Right ventricle myocardium superior (tissue), 1 donor: ENCODE data around the gene RCAN2. TPM values are rescaled to one million over a fixed set of nuclear protein-coding genes. Genes with fewer than 3 reads are reported as not detected.
A peak's percentile ranks its signal among the peaks of the same experiment; 100 is the strongest.

Source experiments
- ATAC-seq: fragments of 200-7000 bp; cut with Tn5 transposase; one replicate; pipeline ENCODE4 v1.9.1; 2020; ENCODE audit warnings: mild to moderate bottlenecking; ENCODE audit not compliant: poor library complexity
- DNase-seq: peaks from one replicate; pipeline ENCODE4 v3.0.0-alpha.2; 2020
- intact Hi-C: fragments of 100-400 bp; cut with DNase I; formaldehyde crosslinking; loops from one replicate; pipeline ENCODE4 v1.11.2; 2022
- total RNA-seq: library from RNA; stranded (reverse); fragmentation: NEBNext Ultra II Directional; extraction: Animal tissue kit (Norgen Biotek cat#: 25700); gene quantifications from one replicate; pipeline ENCODE4 v1.2.1, GENCODE V29; 2021
- donor health status: DM: no; HTN: yes; CAD: no; lungs with severe emphysema.

Gene RCAN2
- total RNA-seq, 1 donor from 2014 or later, result 258 TPM

- DNase-seq (no peak), ATAC-seq (no peak)
- intact Hi-C loops, result no loop called here
These were observed 10.2 kb upstream of the RCAN2 start for GRCh38 chr6:46501136-46502089.

DNA sequence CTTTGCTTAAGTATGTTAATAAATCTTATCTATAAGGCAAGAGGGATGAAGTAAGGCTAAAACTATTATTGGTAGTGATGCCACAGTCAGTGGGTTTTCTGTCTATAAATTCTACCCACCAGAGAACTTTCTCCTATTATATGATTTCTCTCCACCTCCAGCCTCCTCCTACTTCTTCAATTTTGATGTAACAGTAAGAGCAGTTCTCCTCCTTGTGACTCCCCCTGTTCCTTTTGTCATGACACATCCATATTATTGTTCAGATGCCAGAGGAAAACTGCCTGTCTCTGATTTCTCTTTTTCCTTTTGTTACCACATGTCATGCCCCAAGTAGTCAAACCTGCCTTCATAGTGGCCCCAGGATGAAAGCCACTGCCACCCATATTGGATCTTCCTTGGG, 9.1 kb upstream of the RCAN2 start:
- intact Hi-C loops, result no loop called here
- DNase-seq (no peak), ATAC-seq (no peak)

DNA sequence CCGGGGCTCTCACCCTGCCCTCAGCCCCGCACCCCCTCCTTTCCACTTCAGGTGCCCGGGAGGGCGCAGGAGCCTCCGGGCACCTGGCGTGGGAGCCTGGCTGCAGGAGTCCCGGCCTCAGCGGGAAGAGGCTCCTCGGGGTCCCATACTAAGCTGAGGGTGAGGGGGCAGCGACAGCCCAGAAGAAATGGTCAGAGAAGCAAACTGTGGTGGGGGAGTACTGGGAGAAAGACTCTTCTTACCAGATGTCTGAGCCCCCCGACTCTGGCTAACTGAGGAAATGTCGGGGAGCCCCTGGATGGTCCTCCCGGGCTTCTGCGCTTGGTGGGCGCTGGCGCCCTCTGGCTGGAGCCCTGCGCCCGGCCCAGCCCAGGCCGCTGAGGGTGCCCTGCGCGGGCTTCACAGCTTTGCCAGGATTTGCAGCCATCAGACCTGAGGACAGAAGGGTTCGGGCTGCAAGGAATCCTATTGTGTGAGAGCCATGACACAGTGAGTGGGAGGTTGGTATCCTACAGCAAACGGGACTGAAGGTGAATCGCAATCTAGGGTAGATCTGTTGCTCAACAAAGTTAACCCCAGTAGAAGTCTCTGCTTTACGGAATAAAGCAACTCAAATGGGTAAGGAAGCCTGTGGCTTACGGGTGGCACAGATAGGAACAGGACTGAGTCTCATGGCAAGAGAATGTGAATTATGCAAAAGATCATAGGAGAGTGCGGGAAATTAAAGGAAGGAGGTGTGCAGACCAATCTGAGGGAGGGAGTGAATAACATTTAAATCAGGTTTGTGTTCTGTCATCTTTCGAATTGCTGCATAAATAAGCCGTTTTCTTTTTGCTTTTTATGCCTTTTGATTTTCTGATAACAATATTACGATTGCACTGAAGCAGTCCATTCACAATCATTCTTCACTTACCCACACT, 639 bp upstream of the RCAN2 start:
- ATAC-seq (peak; percentile 89), DNase-seq (peak; percentile 74)

GRCh38 chr6:46490425-46491200, 636 bp downstream of the RCAN2 start:
- peak; percentile 38 for ATAC-seq
- peak; percentile 57 for DNase-seq
- intact Hi-C loops, result loop anchor here (2.0 kb wide), 1 partner anchor 138 kb away; no protein-coding TSS in a partner anchor

More for the DNA sequence above, 639 bp upstream of the RCAN2 start:
- intact Hi-C loops, result loop anchor here (2.0 kb wide), 1 partner anchor 137 kb away; no protein-coding TSS in a partner anchor

DNA sequence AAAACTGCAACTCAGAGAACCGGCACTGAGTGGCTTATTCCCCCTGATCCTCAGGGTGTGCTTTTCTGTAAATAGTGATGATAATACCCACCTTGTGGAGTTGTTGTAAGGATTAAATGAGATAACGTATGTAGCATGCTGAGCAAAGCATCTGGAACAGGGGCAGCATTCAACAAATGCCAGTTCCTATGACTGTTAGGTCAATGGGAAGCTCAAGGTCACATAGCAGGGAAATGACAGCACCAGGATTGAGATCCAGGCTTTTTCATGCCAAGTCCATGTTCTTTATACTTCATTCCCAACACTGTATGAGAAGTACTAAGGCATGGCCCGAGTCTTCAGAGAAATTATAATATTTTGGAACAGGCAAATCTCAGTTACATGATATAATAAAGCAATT, 5.1 kb downstream of the RCAN2 start:
- ATAC-seq (peak; percentile 41), DNase-seq (no peak)
- intact Hi-C loops, result loop anchor here (5.0 kb wide), 1 partner anchor 64 kb away; no protein-coding TSS in a partner anchor

DNA sequence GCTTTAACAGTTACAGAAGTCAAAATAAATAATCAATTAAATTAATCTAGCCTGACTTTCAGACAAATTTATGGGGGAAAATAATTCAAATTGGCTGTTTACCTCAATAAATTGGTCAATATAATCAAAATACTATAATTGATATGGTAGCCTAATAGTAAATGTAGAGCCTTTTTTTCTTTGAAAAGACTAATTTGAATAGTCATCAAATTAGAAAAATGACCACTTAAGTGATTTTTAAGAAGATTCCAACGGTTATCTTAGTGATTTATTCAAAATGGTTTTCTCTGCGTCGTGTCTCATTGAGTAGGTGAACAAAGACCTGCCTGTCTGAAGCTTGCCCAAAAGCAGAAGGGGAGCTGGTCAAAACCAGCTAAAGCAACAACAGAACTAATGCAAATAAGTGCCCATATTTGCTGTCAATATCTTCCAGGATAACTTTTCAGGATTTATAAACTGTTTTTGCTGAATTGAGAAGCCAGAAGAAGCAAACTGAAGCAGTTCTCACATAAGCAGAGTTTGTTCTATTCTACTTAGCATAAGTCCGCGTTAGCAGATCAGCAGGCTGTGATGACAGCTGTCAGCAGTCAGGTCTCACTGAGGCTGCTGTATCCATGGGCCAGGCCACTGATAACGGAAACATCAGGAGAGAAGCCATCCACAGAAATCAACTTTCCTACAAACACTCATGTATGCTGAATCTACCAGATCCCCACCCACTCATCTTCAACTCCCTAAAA, 7.0 kb downstream of the RCAN2 start:
- intact Hi-C loops, result no loop called here
- peak; percentile 82 for ATAC-seq
- DNase-seq, result peak; percentile 66

GRCh38 chr6:46476301-46476700, 14.9 kb downstream of the RCAN2 start:
- ATAC-seq (no peak), DNase-seq (no peak)
- intact Hi-C loops, result no loop called here

- DNase-seq (no peak), ATAC-seq (no peak)
- intact Hi-C loops, result no loop called here
These were observed 17.4 kb downstream of the RCAN2 start for GRCh38 chr6:46473881-46474280.

DNA sequence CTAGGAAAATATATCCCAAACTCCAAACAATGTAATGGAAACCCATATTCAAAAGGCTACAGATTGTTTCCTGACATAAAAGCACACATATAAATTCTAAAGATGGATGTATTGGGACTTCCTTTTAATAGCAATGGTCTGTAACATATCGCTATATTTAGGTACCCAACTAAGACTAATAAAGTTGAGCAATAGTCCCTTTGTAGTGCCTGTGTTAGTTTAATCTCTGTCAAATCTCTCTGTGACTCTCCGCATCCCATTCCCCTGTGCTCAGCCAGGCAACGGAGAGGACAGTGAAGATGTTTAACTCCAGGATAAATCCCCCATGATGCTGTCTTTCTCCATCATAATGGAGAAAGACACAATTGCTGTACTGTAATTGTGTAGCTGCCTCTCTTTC, 19.0 kb downstream of the RCAN2 start:
- ATAC-seq (no peak), DNase-seq (no peak)
- intact Hi-C loops, result no loop called here

DNA sequence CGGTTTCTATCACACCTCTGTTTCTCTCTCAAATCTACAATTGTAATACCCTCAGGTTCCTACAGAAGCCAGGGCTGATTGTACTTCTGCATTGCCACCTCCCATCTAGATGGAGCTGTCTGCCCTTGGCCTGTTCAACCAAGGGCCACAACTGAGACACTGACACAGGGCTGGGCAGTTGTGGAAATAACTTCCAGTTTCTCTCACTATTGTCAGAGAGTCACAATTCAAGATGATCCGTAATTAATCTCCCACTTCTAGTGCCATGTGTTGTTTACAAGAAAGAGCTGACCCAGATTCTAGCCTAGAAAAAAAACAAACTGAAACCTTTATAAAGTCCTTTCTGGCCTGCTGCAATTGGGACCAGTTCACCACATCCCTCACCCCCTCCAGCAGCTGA, 22.2 kb downstream of the RCAN2 start:
- DNase-seq (no peak), ATAC-seq (peak; percentile 28)
- intact Hi-C loops, result no loop called here

DNA sequence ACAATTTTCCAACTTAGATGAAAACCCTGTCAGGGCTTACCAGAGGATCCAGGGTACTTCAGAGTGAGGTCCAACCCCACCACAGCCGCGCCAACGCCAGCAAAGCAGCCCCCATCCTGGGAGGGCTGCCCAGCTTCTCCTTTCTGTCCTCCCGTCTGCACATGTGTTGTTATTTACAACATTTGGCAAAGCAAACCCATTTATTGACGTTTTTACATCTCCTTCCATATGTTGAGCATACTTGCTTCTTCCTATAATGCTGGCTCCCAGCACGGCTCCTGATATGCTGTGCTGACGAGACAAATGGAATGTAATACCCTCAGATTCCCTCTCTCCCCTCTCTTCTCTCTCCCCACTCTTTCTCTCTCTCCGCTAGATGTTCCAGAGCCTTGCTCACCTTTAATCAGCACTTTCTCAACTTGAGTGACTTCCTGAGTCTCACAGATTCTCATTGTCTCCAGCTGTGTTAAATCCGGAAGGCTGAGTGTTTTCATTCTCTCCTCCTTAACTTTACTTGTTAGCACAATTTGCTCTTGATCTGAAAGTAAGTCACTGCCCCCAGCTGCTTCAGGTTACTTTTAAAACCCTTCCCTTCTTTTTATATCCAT, 22.7 kb downstream of the RCAN2 start:
- DNase-seq, result no peak
- ATAC-seq, result no peak
- intact Hi-C loops, result no loop called here

DNA sequence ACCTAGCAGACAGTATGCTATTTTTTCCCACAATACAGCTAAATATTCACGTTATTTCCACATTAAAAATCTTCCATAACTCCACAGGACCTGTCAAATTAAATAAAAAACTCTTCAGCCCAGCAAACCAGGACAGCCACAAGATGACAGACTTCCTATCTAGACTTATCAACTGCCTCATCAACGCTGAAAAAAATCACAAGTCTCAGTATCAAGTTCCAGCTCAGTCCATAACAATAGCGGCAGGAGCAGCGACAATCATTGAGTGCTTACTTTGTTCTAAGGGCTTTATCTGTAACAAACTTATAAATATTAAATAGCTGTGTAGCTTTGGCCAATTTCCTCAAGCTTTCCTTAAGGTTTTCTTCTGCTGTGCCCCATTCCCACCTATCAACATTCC, 24.7 kb downstream of the RCAN2 start:
- no peak for ATAC-seq
- intact Hi-C loops, result no loop called here
- no peak for DNase-seq

- intact Hi-C loops, result no loop called here
- no peak for ATAC-seq
- DNase-seq, result no peak
These were observed 25.7 kb downstream of the RCAN2 start for GRCh38 chr6:46465294-46466165.

GRCh38 chr6:46456297-46456696, 35.0 kb downstream of the RCAN2 start:
- no peak for ATAC-seq
- intact Hi-C loops, result no loop called here
- no peak for DNase-seq

DNA sequence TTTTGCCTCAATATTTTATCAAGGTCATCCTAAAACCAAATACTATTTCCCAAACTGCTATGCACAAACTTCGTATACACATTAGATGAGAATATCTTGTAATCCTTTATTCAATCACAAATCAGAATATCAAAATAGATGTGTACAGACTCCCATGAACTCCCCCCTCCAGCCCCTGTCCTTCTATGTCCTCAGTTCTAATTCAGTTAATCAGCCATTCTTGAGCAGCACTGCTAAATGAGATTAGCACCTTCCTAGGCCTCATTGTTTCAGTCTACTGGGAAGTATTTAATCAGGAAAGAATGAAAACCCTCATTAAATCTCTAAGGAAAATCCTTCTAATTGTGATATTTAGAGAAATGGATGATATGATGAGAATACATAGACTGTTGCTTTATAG, 36.6 kb downstream of the RCAN2 start:
- no peak for ATAC-seq
- intact Hi-C loops, result no loop called here
- no peak for DNase-seq

GRCh38 chr6:46453741-46454316, 37.4 kb downstream of the RCAN2 start:
- intact Hi-C loops, result no loop called here
- ATAC-seq (no peak), DNase-seq (no peak)
